Smooth muscle cell (in vitro differentiated cells): ENCODE data around the gene SLC2A5. TPM values are rescaled to one million over a fixed set of nuclear protein-coding genes. Genes with fewer than 3 reads are reported as not detected.
A peak's percentile ranks its signal among the peaks of the same experiment; 100 is the strongest.

Source experiments
- DNase-seq: peaks from one replicate; lab custom pipeline; 2025; ENCODE audit not compliant: unreplicated experiment; lab: John Stamatoyannopoulos, UW
- H2AFZ ChIP-seq: fragments of 200-600 bp; sonication (generic); 2 replicates; pipeline ENCODE4 v1.6.0; 2016; ENCODE audit warnings: antibody characterized with exemption, low read depth, mild to moderate bottlenecking
- H3F3A ChIP-seq: fragments of 200-600 bp; sonication (generic); 2 replicates; pipeline ENCODE4 v1.6.0; 2017; ENCODE audit warnings: antibody characterized with exemption, low read depth
- H3K27ac ChIP-seq: fragments of 200-600 bp; sonication (generic); 2 replicates; pipeline ENCODE4 v1.5.1; 2016; ENCODE audit warnings: low read depth, mild to moderate bottlenecking
- H3K27me3 ChIP-seq: fragments of 200-600 bp; sonication (generic); 2 replicates; pipeline ENCODE4 v1.6.1; 2016; ENCODE audit warnings: low read depth, mild to moderate bottlenecking
- H3K36me3 ChIP-seq: fragments of 200-600 bp; sonication (generic); 2 replicates; pipeline ENCODE4 v1.5.1; 2016; ENCODE audit warnings: low read depth
- H3K4me1 ChIP-seq: fragments of 200-600 bp; sonication (generic); 2 replicates; pipeline ENCODE4 v1.5.1; 2016; ENCODE audit warnings: low read depth
- H3K4me2 ChIP-seq: fragments of 200-600 bp; sonication (generic); 2 replicates; pipeline ENCODE4 v1.6.0; 2016; ENCODE audit warnings: mild to moderate bottlenecking
- H3K4me3 ChIP-seq: fragments of 200-600 bp; sonication (generic); 2 replicates; pipeline ENCODE4 v1.5.1; 2016; ENCODE audit warnings: mild to moderate bottlenecking
- H3K79me2 ChIP-seq: fragments of 200-600 bp; sonication (generic); 2 replicates; pipeline ENCODE4 v1.6.0; 2016; ENCODE audit warnings: low read depth, mild to moderate bottlenecking
- H3K9ac ChIP-seq: fragments of 200-600 bp; sonication (generic); 2 replicates; pipeline ENCODE4 v1.6.0; 2016; ENCODE audit warnings: low read depth
- H3K9me3 ChIP-seq: fragments of 200-600 bp; sonication (generic); replicated peaks from 2 replicates; pipeline ENCODE4 v1.5.1; 2016; ENCODE audit warnings: low read depth
- H4K20me1 ChIP-seq: fragments of 200-600 bp; sonication (generic); 2 replicates; pipeline ENCODE4 v1.6.0; 2016; ENCODE audit warnings: low read depth
- WGBS: methylation state at CpG from one replicate; pipeline ENCODE4 v1.1.7; 2016; ENCODE audit warnings: low lambda C conversion rate; 5-methylcytosine and 5-hydroxymethylcytosine counted together
- polyA plus RNA-seq: library from polyadenylated mRNA; unstranded; fragments of >200 nt; fragmentation: Nextera tagmentation; extraction: Ambion mirVana; gene quantifications from 2 replicates; pipeline ENCODE4 v1.2.1, GENCODE V29; 2016
- total RNA-seq: library from RNA; depleted of rRNA; stranded (reverse); fragments of >200 nt; gene quantifications from 2 replicates; pipeline ENCODE4 v1.2.3, GENCODE V29; 2014
- TF ChIP-seq, protein P1 (sequence below): fragments of 200-600 bp; sonication (generic); IDR thresholded peaks from 2 replicates; pipeline ENCODE4 v1.5.1; 2017; ENCODE audit warnings: borderline replicate concordance, mild to moderate bottlenecking, antibody characterized with exemption; ENCODE audit not compliant: insufficient read depth, poor library complexity, severe bottlenecking

The SLC2A5 gene
- total and polyA plus RNA-seq, 2 experiments from 2014 or later = 0.04 TPM; not detected in 1

DNA sequence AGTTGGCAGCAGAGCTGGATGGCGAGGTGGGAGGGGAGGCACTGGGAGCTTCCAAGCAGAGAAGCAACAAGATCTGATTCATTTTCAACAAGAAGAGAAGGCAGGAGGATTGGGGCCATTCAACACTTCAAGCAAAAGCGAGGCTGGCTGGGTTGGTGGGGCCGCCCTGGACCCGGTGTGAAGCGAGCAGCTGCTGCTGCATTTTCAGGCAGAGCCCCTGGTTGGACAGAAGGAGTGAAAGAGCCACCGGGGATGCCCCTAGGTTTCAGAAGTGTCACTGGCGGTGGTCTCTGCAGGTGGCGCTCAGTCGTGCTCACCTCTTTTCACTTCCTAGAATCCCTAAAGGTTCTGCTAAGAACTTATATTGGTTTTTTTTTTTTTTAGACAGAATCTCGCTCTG lies 61.2 kb downstream of the SLC2A5 start:
- Histone ChIP-seq H3K36me3 (no peaks in the 10 kb centered on the region), H3K27me3 (no peaks in the 10 kb centered on the region), H3K27ac (no peak overlapping the region), H3K4me1 (no peaks in the 10 kb centered on the region), H3K9ac (no peak overlapping the region), H4K20me1 (no peaks in the 10 kb centered on the region), H3K4me2 (no peak overlapping the region), H3K9me3 (no peaks in the 10 kb centered on the region), H3K79me2 (no peaks in the 10 kb centered on the region), H2AFZ (no peak overlapping the region), H3F3A (no peaks in the 10 kb centered on the region), H3K4me3 (no peak overlapping the region)
- 84% methylated on average over 10 of the region's 10 CpGs for WGBS
- TF ChIP-seq, protein P1, sequence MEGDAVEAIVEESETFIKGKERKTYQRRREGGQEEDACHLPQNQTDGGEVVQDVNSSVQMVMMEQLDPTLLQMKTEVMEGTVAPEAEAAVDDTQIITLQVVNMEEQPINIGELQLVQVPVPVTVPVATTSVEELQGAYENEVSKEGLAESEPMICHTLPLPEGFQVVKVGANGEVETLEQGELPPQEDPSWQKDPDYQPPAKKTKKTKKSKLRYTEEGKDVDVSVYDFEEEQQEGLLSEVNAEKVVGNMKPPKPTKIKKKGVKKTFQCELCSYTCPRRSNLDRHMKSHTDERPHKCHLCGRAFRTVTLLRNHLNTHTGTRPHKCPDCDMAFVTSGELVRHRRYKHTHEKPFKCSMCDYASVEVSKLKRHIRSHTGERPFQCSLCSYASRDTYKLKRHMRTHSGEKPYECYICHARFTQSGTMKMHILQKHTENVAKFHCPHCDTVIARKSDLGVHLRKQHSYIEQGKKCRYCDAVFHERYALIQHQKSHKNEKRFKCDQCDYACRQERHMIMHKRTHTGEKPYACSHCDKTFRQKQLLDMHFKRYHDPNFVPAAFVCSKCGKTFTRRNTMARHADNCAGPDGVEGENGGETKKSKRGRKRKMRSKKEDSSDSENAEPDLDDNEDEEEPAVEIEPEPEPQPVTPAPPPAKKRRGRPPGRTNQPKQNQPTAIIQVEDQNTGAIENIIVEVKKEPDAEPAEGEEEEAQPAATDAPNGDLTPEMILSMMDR = no peak
- no peak for DNase-seq

DNA sequence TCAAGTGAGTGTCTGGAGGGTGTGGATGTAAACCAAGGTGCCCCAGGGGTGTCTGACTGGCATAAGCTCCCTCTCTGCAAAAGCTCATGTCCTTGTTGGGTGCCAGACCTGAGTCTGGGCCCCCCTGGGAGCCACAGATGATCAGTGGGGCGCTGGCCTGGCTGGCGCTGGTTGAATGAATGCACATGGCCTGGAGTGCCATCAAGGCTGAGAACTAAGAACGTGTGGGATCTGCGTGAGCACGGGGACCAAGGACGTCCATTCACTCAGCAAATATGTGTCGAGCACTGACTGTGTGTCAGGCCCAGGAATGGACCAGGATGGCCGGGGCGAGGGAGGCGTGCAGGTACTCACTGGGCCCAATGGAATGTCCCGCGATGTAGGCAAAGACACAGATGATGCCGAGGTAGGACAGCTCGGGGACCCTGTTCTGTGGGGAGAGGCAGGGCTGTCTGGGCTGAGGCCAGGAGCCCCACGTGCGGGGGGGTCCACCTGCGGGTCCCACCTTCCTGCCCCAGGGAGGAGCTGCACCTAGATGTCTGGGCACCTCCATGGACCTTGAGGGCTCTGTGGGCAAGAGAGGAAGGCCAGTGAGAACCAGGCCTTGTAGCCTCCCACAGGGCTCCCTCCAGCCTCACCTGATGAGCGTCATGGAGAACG lies 62.3 kb downstream of the SLC2A5 start:
- H2AFZ ChIP-seq = no peak overlapping the region

DNA sequence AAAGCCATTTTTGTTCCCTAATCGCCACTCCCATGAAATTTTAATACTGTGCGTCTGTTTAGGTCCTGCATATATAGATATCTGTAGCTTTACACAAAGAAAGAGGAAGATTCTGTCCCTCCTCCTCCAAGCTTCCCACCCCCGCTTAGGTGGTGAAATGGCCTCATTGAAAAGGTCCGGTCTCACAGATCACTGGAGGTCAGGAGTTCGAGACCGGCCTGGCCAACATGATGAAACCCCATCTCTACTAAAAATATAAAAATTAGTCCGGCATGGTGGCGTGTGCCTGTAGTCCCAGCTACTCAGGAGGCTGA lies 64.1 kb downstream of the SLC2A5 start:
- Histone ChIP-seq H3K4me3 (no peak overlapping the region), H3K4me1 (peaks cover 4% of the 10 kb centered on the region), H2AFZ (no peak overlapping the region), H3K9ac (no peak overlapping the region), H3K27me3 (no peaks in the 10 kb centered on the region), H3K27ac (no peak overlapping the region), H3K4me2 (no peak overlapping the region), H3K36me3 (no peaks in the 10 kb centered on the region), H4K20me1 (no peaks in the 10 kb centered on the region), H3K79me2 (no peaks in the 10 kb centered on the region), H3F3A (no peaks in the 10 kb centered on the region), H3K9me3 (no peaks in the 10 kb centered on the region)
- 65% methylated on average over 8 of the region's 8 CpGs for WGBS
- TF ChIP-seq, protein P1 = no peak
- no peak for DNase-seq

More for the DNA sequence above, 62.3 kb downstream of the SLC2A5 start:
- TF ChIP-seq, protein P1 = no peak
- H3K4me1 ChIP-seq = peaks cover 1% of the 10 kb centered on the region
- H3K9me3 ChIP-seq = no peaks in the 10 kb centered on the region
- H3K4me3 ChIP-seq = no peak overlapping the region
- H3K27ac ChIP-seq = no peak overlapping the region
- H3K79me2 ChIP-seq = no peaks in the 10 kb centered on the region
- H3K4me2 ChIP-seq = no peak overlapping the region
- no peaks in the 10 kb centered on the region for H3K36me3 ChIP-seq
- H3F3A ChIP-seq = no peaks in the 10 kb centered on the region
- no peaks in the 10 kb centered on the region for H3K27me3 ChIP-seq
- WGBS = 97% methylated on average over 19 of the region's 19 CpGs
- no peaks in the 10 kb centered on the region for H4K20me1 ChIP-seq
- DNase-seq = no peak
- H3K9ac ChIP-seq = no peak overlapping the region

DNA sequence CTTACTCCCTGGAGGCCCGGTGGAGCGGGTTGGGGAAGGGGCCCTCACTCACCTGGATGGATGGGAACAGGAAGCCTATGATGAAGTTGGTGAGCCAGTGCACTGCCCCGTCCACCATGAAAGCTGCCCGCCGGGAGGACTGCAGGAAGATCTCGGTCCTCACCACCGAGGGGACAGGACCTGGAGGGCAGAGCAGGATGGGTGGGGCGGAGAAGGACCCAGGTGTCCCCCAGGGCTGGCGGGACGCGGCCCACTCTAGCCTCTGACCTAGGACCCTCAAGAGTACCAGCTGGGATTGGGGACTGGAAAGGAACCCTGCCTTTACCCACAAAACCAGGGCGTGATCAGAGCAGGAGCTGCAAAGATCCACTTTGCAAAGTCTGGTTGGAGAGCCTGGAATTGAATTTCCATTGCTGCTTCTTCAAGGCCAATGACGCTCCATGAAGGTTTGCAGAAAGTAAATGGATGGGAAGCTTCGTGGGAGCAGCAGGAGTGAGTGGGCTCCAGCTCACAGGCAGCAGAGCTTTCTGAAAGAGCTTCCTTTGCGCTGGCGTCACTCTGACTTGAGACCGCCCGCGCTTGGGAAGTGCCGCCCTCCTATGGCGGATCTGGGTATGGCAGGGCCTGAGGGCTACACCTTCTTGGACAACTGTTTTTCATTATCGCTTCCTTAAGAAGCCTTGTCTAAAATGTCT lies 64.6 kb downstream of the SLC2A5 start:
- Histone ChIP-seq H3K79me2 (no peaks in the 10 kb centered on the region), H4K20me1 (no peaks in the 10 kb centered on the region), H3K4me1 (peaks cover 4% of the 10 kb centered on the region), H3K9ac (no peak overlapping the region), H3K4me3 (no peak overlapping the region), H3K36me3 (no peaks in the 10 kb centered on the region), H2AFZ (no peak overlapping the region), H3K4me2 (no peak overlapping the region), H3K9me3 (no peaks in the 10 kb centered on the region), H3K27me3 (no peaks in the 10 kb centered on the region), H3F3A (no peaks in the 10 kb centered on the region), H3K27ac (no peak overlapping the region)
- TF ChIP-seq, protein P1 = peak; percentile 90
- 53% methylated on average over 22 of the region's 22 CpGs for WGBS
- DNase-seq = peak; percentile 53
